Mononuclear cell (primary cell): ENCODE results near the gene TMEM164. TPM values are rescaled to one million over a fixed set of nuclear protein-coding genes. Genes with fewer than 3 reads are reported as not detected.

Experiments
- H3K27me3 ChIP-seq: 2 replicates; pipeline ENCODE4 v1.6.0; 2011; ENCODE audit warnings: low read length, control low read depth; ENCODE audit not compliant: insufficient read depth
- H3K4me1 ChIP-seq: 2 replicates; pipeline ENCODE4 v1.5.1; 2011; ENCODE audit warnings: mild to moderate bottlenecking, low read length, control low read depth; ENCODE audit not compliant: insufficient read depth
- H3K4me3 ChIP-seq: 2 replicates; pipeline ENCODE4 v1.5.1; 2011; ENCODE audit warnings: mild to moderate bottlenecking, low read length, moderate library complexity
- H3K9me3 ChIP-seq: 2 replicates; pipeline ENCODE4 v1.5.1; 2011; ENCODE audit warnings: low read depth, mild to moderate bottlenecking, control low read depth, low read length
- total RNA-seq: library from RNA; depleted of rRNA; stranded (reverse); fragments of >200 nt; gene quantifications from one replicate; pipeline ENCODE4 v1.2.3, GENCODE V29; 2012

The TMEM164 gene
- total RNA-seq, 1 donor: 13.5 TPM

DNA sequence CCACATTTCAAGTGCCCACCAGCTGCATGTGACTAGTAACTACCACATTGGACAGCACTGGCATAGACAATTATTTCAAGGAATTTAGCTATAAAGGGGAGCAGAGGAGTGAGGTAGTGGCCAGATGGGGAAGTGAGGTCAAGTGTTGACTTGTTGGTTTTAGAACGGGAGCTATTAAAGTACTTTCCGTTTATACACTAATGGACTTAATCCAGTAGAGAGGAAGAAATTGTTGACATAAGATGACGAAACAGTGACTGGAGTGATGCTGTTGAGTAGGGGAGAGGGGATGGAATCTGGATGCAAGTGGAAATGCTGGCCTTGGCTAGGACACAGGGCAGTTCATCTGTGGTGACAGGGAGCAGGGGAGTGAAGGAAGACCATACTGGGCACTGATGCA is 160.6 kb downstream of the TMEM164 start:
- Histone ChIP-seq H3K9me3 (no peaks in the 10 kb centered on the region), H3K4me1 (peaks cover 5% of the 10 kb centered on the region), H3K27me3 (no peaks in the 10 kb centered on the region), H3K4me3 (no peak overlapping the region)

DNA sequence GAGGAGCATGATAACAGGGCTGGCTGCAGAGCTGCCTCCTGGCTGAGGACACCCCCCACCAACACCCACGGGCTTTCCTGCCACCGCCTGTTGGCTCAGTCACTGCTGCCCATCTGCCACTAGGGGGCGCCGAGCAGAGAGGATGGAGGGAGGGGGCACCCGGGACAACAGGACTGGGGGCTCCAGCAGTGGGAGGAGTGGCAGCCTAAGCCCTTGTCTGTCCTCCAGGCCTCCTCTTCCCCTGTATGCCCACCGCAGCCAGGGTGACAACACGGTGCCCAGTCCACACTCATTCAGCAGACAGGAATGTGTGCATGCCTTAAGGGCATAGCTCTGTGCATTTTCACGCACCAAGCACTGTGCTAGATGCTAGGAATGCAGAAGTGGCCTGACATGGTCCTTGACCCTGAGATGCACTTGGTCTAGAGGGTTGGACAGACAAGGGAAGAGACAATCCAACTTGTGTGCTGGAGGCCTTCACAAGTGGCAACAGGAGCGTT is 165.1 kb downstream of the TMEM164 start:
- Histone ChIP-seq H3K4me3 (no peak overlapping the region), H3K4me1 (peaks cover 9% of the 10 kb centered on the region), H3K27me3 (no peaks in the 10 kb centered on the region), H3K9me3 (no peaks in the 10 kb centered on the region)

DNA sequence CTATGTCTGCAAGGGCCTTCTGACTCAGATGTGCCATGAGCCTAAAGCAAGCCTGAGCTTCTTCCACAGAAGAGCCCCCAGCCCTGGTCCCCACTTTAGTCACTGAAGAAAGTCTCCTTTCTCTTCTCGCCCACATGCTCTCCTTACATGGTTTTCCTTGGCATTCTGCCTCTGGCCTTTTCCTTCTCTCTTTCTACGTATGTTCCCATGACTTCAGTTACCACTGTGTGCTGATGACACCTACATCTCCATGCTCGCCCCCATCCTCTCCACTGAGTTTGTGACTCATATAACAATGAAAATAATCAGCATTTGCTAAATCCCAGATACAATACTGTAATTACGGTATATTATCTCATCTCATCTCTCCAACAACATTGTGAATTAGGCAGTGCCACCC is 165.7 kb downstream of the TMEM164 start:
- Histone ChIP-seq H3K27me3 (no peaks in the 10 kb centered on the region), H3K4me1 (peaks cover 9% of the 10 kb centered on the region), H3K4me3 (no peak overlapping the region), H3K9me3 (no peaks in the 10 kb centered on the region)

DNA sequence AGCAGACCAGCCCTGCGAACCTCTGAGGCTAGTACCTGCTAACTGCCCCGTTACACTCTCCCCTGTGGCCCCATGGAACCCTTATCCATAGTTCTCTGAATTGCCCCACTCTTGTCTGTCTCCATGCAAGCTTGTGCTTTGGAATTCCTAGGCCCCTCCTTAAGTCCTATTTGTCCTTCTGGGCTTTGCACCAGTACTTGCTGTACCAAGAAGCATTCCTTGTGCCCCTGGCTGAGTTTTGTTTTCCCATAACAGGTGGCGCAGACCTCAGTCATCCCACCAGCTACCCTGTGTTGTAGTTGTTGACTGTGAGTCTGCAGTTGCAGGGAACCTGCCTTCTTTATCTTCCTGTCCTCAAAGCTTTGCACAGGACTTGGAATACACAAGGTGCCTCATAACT is 167.1 kb downstream of the TMEM164 start:
- no peak overlapping the region for H3K4me3 ChIP-seq
- no peaks in the 10 kb centered on the region for H3K27me3 ChIP-seq
- H3K4me1 ChIP-seq: peaks cover 9% of the 10 kb centered on the region
- no peaks in the 10 kb centered on the region for H3K9me3 ChIP-seq

DNA sequence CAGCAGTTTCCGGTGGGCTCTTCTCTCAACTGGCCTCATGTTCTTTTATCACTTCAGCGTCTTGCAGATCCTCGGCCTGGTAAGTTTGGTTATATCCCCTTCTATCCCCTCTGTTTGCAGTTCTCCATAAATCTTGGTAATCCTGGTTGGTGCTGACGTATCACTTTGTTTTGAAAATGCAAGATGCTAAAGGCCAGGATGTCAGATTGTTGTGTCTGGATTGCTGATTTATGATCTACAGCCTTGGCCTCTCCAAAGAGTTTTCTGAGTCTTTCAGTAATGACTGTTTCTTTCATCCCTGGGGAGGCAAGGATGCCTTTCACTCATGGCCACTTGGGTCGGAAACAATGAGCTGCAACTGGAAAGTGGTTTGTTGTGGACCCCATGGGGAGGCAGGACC is 168.5 kb downstream of the TMEM164 start:
- Histone ChIP-seq H3K27me3 (no peaks in the 10 kb centered on the region), H3K9me3 (no peaks in the 10 kb centered on the region), H3K4me3 (no peak overlapping the region), H3K4me1 (peaks cover 9% of the 10 kb centered on the region)

DNA sequence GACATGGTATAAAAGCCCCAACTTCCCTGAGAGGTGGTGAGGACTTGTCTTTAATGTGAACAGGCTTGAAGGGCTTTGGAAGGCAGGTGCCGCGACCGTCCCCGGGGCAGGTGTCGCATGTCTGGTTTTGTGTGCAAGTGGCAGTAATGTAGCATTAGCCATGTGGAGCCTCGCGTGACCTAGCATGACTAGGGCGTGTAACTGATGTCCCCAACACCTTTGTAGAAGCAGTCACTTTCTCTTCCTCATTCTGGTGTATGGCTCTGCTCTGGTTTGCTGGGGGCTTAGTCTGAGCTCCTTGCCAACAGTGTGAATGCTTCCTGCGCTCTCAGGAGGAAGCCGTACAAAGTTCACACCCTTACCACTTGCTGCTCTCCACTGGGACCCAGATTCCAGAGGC is 169.3 kb downstream of the TMEM164 start:
- H3K27me3 ChIP-seq: no peaks in the 10 kb centered on the region
- no peak overlapping the region for H3K4me3 ChIP-seq
- H3K9me3 ChIP-seq: no peaks in the 10 kb centered on the region
- H3K4me1 ChIP-seq: peaks cover 9% of the 10 kb centered on the region

DNA sequence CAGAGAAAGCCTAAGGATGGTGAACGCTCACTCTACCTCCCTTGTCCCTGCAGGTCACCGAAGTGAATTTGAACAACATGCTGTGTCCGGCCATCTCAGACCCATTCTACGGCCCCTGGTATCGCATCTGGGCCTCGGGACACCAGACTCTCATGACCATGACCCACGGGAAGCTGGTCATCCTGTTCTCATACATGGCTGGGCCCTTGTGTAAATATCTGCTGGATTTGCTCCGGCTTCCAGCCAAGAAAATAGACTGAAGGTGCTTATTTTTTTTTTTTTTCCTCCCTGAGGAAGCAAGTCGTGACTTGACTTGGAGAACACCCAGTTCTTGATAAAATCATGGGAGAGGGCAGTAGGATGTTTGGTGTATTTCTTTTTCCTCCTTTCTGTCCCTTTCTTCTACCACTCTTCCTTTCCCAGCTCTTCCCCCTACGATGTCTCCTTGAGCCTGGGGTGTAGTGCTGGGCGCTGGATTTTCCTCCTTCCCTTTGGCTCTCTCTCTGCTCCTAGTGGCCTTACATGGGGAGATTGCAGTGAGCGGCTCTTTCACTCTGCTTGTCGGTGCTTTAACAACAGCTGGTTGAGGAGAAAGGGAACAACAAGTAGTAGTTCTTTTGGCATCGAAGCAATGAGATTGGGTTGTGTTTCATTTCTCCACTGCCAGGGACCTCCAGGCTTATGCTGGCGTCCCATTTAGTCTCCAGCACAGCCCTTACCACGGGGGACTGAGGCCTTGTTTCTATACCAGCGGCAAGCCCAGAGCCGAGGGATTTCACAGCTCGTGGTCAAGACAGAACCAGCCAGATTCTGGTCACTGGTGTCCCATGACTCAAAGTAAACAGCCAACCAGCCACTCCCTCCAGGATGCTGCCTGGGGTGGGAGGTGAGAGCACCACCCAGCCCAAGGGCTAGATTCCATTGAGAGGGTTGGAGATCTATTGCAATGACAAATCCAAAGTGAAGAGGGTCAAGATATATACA is 170.6 kb downstream of the TMEM164 start:
- no peaks in the 10 kb centered on the region for H3K9me3 ChIP-seq
- H3K4me3 ChIP-seq: no peak overlapping the region
- peaks cover 9% of the 10 kb centered on the region for H3K4me1 ChIP-seq
- no peaks in the 10 kb centered on the region for H3K27me3 ChIP-seq

DNA sequence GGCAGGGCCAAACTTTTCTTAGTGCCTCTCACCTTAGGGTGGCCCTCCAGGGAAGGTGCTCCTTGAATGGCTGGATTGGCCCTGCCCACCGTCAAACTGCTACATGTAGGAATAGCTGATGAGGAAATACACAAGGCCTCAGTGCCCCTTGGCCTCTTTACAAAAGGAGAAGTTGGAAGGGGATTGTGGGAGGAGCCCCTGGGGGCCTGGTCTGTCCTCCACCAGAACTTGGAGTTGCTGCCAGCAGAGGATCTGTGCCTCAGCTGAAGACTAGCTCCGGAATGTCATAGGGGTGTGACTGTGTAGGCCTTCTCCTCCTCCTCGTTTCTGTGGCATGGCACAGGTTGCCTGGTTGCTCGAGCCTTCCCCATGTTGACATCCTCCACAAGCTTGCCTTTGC is 172.2 kb downstream of the TMEM164 start:
- Histone ChIP-seq H3K4me3 (no peak overlapping the region), H3K4me1 (peaks cover 9% of the 10 kb centered on the region), H3K9me3 (no peaks in the 10 kb centered on the region), H3K27me3 (no peaks in the 10 kb centered on the region)

DNA sequence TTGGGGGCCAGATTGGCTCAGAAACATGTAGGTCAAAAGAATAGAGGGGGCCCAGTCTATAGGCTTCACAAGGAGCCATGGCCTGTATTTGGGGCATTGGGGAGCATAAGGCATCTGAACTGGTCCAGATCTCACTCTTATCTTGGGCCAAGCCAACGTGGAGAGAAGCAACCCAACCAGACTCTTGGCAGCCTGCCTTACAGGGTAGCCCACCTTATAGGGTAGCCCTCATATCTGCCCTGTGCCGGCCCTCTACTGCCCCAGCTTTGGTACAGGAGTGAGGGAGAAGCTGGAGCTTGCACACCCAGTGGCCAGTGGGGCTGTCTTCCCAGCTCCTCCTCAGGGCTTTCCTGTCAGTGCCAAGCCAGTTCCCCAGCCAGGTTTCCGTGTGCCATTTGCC is 172.8 kb downstream of the TMEM164 start:
- Histone ChIP-seq H3K9me3 (no peaks in the 10 kb centered on the region), H3K27me3 (no peaks in the 10 kb centered on the region), H3K4me3 (no peak overlapping the region), H3K4me1 (peaks cover 9% of the 10 kb centered on the region)

DNA sequence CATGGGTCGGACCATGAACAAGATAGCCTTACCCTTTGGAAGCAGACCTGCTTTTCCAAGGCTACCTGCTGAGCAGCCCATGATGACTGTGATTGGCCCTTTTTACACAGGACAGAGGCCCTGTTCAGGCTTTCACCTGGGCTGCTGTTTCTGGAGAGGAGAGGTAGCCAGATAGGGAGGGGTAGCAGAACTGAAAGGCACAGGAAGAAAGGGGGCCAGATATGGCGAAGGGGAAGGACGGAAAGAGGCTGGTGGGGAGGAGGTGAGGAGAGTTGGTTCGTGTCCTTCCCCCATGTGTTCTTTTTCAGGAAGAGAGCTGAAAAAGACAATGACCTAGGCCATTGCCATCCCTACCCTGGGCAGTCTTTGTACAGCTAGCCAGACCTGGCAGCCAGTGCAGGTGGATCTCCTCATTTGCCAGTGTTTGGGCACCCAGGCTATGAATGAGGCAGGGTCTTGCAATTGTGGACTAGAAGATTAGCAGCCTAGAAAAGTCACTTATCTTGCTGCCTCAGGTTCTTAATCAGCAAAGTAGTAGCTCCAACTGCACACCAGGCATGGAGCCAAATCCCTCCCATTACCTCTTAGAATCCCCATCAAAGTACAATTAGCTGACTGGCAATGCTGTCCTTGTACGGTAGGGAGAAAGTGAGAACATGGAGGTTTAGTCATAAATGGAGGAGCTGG is 175.4 kb downstream of the TMEM164 start:
- H3K27me3 ChIP-seq: no peaks in the 10 kb centered on the region
- H3K4me1 ChIP-seq: no peaks in the 10 kb centered on the region
- no peak overlapping the region for H3K4me3 ChIP-seq
- H3K9me3 ChIP-seq: no peaks in the 10 kb centered on the region

DNA sequence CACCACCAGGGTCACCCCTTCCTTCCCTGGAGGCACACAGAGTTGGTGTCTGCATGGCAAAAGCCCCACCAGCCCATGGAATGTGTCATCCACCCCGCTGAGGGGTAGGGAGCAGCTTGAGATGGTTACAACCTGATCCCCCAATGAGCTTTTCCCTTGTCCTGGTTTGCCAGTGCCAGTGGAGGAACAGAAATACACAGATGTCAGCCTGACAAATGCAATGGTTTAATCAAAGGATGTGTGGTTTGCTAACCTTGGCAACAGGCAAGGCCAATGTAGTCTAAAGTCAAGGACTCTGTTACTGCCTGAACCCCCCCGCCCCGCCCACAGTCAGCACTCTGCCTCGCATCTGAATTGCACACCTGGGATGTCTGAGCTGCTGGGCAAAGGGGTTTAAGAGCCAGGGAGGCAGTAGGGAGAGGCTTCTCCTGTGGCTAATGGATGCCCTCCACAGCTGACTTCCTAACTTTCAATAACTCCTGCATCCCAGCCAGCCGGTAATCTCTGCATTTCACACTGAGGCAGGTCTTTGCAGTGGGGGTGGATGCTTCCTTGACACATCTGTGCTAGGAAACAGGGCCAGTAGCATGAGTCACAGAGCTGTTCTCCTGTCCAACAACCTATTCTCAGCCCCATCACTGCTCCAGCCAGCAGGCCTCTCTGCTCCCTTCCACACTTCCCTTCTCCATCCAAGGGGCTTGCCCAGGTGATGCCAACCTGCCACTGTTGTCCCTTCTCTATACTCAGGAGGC is 177.4 kb downstream of the TMEM164 start:
- H3K9me3 ChIP-seq: no peaks in the 10 kb centered on the region
- H3K4me1 ChIP-seq: no peaks in the 10 kb centered on the region
- no peak overlapping the region for H3K4me3 ChIP-seq
- H3K27me3 ChIP-seq: no peaks in the 10 kb centered on the region

DNA sequence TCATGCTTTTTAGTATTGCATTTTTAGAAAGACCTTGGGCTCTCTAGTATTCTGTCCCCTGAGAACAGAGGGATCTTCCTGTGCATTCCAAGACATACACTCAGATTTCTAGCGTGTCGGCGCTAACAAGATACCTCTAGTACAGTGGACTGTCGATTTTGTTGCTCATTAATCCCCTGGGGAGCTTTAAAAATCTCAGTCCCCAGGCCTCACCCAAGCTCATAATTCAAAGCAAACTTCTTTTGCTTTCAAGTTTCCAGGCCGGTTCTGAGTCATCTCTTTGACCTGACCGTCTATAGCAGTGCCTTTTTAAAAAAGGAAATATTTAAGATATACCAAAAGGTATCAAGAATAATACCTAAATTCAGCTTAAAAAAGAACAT is 178.0 kb downstream of the TMEM164 start:
- no peaks in the 10 kb centered on the region for H3K9me3 ChIP-seq
- H3K27me3 ChIP-seq: no peaks in the 10 kb centered on the region
- no peak overlapping the region for H3K4me3 ChIP-seq
- H3K4me1 ChIP-seq: no peaks in the 10 kb centered on the region

DNA sequence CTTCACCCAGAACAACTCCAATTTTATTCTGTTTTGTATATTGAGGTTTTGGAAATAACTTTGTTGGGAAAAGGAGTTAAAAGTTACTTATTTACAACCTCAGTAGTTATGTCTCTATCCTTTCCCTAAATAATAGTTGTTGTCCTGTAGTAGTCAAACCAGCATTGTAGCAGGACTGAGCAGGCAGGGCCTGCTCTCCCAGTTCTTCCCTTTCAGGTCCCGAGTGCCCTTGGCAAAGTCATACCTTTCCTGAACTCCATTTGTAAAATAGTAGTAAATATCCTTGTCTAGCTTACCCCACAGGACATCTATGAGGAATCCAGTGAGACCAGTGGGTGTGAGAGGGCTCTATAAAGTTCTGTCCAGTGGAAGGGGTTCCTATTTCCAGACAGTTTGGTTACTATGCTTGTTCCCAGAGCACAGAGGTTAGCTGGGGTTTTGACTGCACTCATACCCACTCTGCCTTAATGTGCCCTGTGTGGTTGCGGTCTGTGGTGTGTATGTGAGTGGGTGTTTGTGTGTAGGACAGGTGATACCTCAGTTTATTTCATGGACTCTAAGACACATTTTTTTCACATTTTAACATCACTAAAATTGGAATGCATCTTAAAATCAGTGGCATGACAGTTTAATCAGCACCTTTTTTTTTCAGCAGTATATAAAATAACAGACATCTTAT is 178.7 kb downstream of the TMEM164 start:
- H3K4me3 ChIP-seq: no peak overlapping the region
- no peaks in the 10 kb centered on the region for H3K9me3 ChIP-seq
- H3K4me1 ChIP-seq: no peaks in the 10 kb centered on the region
- H3K27me3 ChIP-seq: no peaks in the 10 kb centered on the region

DNA sequence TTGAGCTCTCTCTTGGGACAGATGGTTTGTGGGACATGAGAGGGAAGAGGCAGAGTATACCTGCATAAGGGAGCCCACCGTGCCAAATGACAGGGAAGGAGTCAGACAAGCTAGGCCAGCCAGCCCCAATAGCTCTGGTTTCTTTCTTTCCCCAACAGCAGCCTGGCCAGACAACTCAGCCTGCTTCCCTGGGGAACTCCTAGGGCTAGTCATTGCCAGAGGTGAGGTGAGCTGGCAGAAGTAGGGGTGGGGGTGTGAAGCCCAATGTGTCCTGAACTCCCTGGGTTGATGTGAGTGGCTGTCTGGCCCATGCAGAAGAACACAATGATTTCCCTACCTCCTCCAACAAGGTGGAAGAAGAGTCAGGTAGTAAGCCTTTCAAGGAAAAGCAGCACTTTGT is 179.4 kb downstream of the TMEM164 start:
- Histone ChIP-seq H3K4me3 (no peak overlapping the region), H3K27me3 (no peaks in the 10 kb centered on the region), H3K9me3 (no peaks in the 10 kb centered on the region), H3K4me1 (no peaks in the 10 kb centered on the region)
